Ectodermal cell (in vitro differentiated cells): Measurements from ENCODE around the gene STARD4.

Source experiments
- H3K27ac ChIP-seq: 2 replicates; pipeline ENCODE4 v1.7.0; 2013; ENCODE audit warnings: mild to moderate bottlenecking, low read depth, low read length; ENCODE audit not compliant: insufficient read depth, poor library complexity, severe bottlenecking
- H3K27me3 ChIP-seq: 2 replicates; pipeline ENCODE4 v1.7.0; 2013; ENCODE audit warnings: mild to moderate bottlenecking, low read length; ENCODE audit not compliant: insufficient read depth, control insufficient read depth, poor library complexity, severe bottlenecking
- H3K36me3 ChIP-seq: one replicate; pipeline ENCODE4 v1.7.0; 2013; ENCODE audit warnings: low read length; ENCODE audit not compliant: control insufficient read depth, insufficient read depth
- H3K4me1 ChIP-seq: one replicate; pipeline ENCODE4 v1.7.0; 2013; ENCODE audit warnings: low read length; ENCODE audit not compliant: control insufficient read depth, insufficient read depth
- H3K4me3 ChIP-seq: 2 replicates; pipeline ENCODE4 v1.7.0; 2013; ENCODE audit warnings: low read depth, low read length, control low read depth; ENCODE audit not compliant: insufficient read depth
- H3K9me3 ChIP-seq: 2 replicates; pipeline ENCODE4 v1.7.0; 2013; ENCODE audit warnings: mild to moderate bottlenecking, low read length, moderate library complexity; ENCODE audit not compliant: control insufficient read depth
- WGBS, 2 experiments: methylation state at CpG; one replicate each; pipeline ENCODE4 v1.1.7; 2013; ENCODE audit warnings: missing lambda C conversion rate in 2 of 2; 5-methylcytosine and 5-hydroxymethylcytosine counted together

Gene STARD4

DNA sequence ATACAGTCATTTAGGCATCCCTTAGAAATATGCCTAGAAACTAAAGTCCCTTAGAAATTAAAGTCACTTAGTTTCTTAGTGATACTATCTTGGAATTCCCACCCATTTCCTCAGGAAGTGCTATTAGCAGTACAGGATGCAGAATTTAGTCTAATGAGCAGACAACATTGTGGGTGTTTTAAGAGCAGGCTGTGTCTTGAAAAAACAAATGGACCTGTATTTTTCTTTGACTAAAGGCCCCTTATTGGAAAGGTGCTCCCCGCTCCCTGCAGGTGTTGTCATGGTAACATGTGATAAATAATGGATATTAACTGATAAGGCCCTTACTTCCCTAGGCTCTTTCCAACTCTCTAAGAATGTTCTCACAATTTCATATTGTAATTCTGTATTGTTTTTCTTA is 38.8 kb upstream of the STARD4 start:
- no peak overlapping the region for H3K4me3 ChIP-seq
- H3K27ac ChIP-seq: no peak overlapping the region

DNA sequence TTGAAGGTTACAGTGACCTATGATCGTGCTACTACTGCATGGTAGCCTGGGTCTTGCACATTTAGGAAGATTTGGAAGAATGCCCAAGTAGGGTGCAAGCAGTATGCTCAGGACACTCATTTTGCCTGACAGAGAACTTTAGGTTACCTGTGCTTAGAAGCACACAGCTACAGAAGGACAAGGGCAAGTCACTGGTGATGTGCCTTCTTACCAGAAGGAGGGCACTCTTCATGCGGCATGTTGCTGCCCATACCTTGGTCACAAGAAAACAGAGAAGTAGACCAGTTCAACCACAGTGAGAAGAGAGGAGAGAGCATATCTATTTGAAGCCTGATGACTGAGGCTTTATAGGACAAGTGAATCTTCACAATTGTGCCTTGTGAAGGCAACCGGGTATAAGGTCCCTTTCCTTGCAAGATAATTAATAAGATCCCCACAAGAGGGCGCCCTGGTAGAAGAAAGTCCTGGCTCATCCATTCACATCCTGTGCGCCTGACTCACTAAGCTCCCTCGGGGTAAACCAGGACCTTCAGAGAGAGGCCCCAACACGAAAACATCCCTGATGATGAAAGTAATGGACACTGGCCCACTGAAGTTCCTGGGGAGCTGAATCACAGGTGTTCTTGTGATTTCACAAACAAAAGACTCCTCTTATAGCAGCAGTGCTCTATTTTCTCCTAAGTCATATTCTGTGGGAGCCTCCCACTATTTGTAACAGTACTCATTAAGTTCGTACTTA is 38.1 kb upstream of the STARD4 start:
- Histone ChIP-seq H3K27me3 (no peaks in the 10 kb centered on the region), H3K9me3 (no peaks in the 10 kb centered on the region), H3K4me3 (no peak overlapping the region), H3K36me3 (no peaks in the 10 kb centered on the region), H3K4me1 (peaks cover 20% of the 10 kb centered on the region), H3K27ac (no peak overlapping the region)
- 40% methylated on average over 8 of the region's 8 CpGs for WGBS, 2 experiments

More for the DNA sequence above, 38.8 kb upstream of the STARD4 start:
- Histone ChIP-seq H3K9me3 (no peaks in the 10 kb centered on the region), H3K27me3 (no peaks in the 10 kb centered on the region), H3K4me1 (peaks cover 20% of the 10 kb centered on the region), H3K36me3 (no peaks in the 10 kb centered on the region)
- 85% methylated on average over 1 of the region's 1 CpG; no CpG with 5 or more reads in 1 of the 2 experiments for WGBS, 2 experiments

DNA sequence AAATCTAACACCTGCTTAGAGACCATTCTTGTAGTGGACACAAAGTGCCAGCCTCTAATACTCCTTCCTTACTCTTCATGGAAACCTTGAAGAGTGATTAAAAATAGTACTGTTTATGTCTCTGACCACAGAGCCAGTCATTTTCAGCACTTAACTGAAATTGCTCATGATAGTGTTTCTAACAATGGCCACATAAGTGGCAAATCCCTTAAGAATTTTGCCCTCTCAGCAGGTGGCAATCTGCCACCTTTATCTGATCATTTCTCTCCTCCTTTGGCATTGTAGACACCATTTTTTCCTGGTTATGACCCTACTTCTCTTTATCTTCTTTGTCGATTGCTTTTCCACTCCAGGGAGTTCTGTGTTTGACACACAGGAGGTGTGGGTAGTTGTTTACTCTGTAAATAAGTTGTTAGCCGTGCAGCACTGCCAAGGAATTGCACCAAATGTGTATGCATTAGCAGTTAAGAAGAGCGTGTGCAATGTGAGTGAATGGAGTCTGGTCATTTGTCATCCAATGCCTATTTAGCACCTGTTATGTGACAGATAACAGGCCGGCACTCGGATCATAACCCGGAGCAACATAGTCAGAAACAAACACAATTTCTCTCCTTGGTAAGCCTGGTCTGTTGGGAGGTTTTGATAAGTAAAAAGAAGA is 36.8 kb upstream of the STARD4 start:
- H3K27me3 ChIP-seq: no peaks in the 10 kb centered on the region
- no peaks in the 10 kb centered on the region for H3K9me3 ChIP-seq
- no peak overlapping the region for H3K27ac ChIP-seq
- H3K36me3 ChIP-seq: no peaks in the 10 kb centered on the region
- peaks cover 20% of the 10 kb centered on the region for H3K4me1 ChIP-seq
- 90 to 91% methylated on average over 5 to 6 of the region's 6 CpGs for WGBS, 2 experiments
- H3K4me3 ChIP-seq: no peak overlapping the region

DNA sequence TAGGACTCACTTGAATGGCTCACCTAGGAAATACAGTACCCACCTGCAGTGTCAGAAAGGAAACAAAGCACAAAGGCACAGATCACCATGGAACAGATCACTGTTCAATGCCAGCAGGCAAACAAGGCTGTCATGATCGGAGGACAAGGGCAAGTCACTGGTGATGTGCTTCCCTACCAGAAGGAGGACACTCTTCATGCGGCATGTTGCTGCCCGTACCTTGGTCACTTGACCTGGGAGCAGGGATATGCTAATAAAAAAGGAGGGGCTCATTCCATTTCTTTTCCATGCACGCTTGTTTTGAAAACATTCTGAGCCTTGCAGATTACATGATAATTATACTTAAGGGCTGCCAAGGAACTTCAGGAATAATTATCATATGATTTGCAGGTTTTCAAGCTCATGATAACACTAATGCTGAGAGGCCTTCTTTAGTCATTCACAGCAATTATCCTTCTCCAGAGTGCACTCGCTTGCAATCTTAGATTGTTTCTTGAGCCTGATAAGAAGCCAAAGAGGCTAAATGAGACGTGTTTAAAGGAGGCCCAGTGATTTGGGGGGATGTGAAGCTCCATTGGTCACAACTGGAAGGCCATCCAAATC is 36.1 kb upstream of the STARD4 start:
- 88 to 92% methylated on average over 6 of the region's 6 CpGs for WGBS, 2 experiments
- Histone ChIP-seq H3K27ac (no peak overlapping the region), H3K36me3 (no peaks in the 10 kb centered on the region)

DNA sequence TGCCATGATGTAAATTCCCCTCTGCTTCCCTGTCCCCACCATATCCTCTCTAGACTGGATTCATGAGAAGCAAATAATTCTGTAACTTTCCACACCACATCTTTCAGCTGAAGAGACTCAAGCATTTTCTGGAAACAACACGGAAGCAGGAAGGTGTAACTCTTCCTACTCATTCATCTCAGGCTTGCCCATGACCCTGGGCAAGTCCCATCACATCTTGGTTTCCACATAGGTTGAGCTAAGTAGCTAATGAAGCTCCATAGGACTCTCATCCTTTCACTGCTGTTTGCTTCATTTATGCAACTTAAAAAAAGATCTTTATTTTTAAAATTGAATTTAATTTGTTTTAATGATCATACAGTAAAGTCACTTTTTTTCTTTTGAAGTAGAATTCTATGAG is 32.7 kb upstream of the STARD4 start:
- no peak overlapping the region for H3K27ac ChIP-seq

More for the DNA sequence above, 36.1 kb upstream of the STARD4 start:
- no peaks in the 10 kb centered on the region for H3K27me3 ChIP-seq
- H3K9me3 ChIP-seq: no peaks in the 10 kb centered on the region
- H3K4me1 ChIP-seq: peaks cover 20% of the 10 kb centered on the region
- no peak overlapping the region for H3K4me3 ChIP-seq

DNA sequence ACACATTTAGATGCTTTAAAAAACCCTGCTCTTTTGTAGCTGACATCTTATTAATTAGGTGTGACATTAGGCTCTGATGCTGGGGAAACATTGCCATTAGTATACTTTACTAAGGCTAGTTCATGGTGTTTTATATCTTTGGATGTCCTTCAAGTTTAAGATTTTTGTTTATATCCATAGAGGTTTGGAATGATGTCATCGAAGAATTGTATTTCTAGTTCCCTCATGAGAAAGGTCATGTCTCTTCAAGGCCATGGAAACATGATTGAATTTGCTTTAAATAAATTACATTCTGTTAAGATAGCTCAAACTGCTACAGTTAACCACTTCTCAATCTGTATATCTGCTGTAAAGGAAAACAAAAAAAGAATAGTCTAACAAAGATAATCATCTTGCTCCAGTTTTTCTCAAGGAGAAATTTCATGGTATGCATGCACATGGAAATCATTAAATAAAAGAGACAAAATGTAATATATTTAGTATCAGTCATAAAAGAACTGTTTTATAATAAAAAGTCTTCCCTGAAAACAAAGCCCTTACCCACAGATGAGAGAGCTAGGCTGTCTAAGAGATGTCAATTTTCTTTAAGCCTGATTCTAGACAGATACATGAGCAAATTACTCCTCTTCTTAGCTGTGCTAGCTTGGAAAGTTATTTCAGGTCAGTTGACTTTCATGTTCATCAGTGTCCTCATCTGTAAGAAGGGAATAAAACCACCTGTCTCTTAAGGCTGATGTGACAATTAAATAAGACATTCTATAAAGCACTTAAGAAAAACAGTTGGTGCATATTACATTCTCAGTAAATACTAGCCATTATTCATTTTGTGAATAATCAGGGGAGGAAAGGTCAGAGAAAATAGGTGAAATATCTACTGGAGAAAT is 25.0 kb upstream of the STARD4 start:
- 100% methylated on average over 1 of the region's 1 CpG; no CpG with 5 or more reads in 1 of the 2 experiments for WGBS, 2 experiments
- Histone ChIP-seq H3K4me3 (no peak overlapping the region), H3K27ac (no peak overlapping the region)

More for the DNA sequence above, 32.7 kb upstream of the STARD4 start:
- Histone ChIP-seq H3K27me3 (no peaks in the 10 kb centered on the region), H3K9me3 (no peaks in the 10 kb centered on the region), H3K4me3 (no peak overlapping the region), H3K36me3 (no peaks in the 10 kb centered on the region), H3K4me1 (no peaks in the 10 kb centered on the region)
- WGBS, 2 experiments: 85% methylated on average over 1 of the region's 1 CpG

DNA sequence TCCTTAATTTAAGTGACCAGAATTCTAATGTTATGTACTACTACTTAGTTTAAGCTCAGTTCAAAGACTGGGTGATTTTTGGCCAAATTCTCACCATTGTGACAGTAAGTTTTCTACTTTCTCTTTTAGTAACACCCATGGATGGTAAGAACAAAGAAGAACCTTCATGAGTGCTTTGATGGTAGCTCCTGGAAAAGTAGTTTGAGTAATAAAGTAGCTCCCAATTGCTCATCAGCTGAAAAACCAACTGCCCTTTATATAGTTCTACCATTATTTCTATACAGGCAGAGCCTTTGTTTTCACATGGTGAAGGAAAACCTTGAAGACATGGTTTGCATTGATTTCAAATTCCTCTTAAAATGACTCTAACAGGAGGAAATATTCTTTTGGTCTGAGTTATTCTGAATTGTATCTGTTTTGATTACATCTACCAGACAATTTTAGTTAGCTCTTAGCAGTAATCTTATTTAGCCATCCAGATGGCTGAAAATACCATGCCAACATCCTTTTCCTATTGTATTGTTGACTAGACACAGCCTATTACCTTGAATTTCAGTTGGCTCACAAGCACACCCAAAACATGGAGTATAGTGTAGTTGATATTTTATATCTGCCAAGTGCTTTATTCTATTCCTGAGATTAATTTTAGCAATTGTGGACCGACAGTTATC is 23.7 kb upstream of the STARD4 start:
- H3K4me1 ChIP-seq: peaks cover 4% of the 10 kb centered on the region
- H3K4me3 ChIP-seq: no peak overlapping the region
- H3K27me3 ChIP-seq: no peaks in the 10 kb centered on the region
- H3K9me3 ChIP-seq: no peaks in the 10 kb centered on the region
- WGBS, 2 experiments: 73 to 75% methylated on average over 1 of the region's 1 CpG
- H3K36me3 ChIP-seq: no peaks in the 10 kb centered on the region
- H3K27ac ChIP-seq: no peak overlapping the region

More for the DNA sequence above, 25.0 kb upstream of the STARD4 start:
- H3K27me3 ChIP-seq: no peaks in the 10 kb centered on the region
- no peaks in the 10 kb centered on the region for H3K9me3 ChIP-seq
- H3K4me1 ChIP-seq: peaks cover 3% of the 10 kb centered on the region
- no peaks in the 10 kb centered on the region for H3K36me3 ChIP-seq

DNA sequence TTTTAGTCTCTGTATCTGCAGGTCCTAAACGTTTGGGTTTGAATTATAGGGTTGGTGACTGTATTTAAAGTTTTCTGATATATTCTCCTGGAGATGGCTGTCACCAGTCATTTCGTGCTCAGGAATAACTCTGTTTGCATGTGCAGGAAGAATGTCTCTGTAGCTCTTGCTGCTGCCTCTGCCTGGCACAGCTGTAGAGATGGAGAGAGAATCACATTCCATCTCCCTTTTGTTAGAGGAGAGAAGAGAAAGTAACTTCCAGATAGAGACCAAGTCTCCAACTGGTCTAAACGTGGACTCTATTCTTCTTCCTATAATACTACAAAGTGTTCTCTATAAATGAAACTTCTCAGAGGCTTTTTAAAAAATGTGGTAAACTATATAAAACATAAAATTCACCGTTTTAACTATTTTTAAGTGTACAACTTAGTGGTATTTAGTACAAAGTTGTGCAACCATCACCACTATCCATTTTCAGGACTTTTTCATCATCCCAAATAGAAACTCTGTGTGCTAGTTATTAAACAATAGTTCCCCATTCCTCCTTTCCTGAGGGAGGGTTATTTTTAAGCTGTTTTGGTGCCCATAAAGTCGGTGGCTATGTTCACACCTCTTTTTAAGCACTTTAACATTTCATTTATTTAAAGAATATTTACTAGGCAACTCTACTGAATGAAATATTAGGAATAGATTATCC is 20.7 kb upstream of the STARD4 start:
- Histone ChIP-seq H3K27me3 (no peaks in the 10 kb centered on the region), H3K27ac (no peak overlapping the region), H3K36me3 (no peaks in the 10 kb centered on the region), H3K4me3 (no peak overlapping the region), H3K4me1 (peaks cover 4% of the 10 kb centered on the region), H3K9me3 (no peaks in the 10 kb centered on the region)
- WGBS, 2 experiments: 77 to 86% methylated on average over 2 of the region's 5 CpGs

DNA sequence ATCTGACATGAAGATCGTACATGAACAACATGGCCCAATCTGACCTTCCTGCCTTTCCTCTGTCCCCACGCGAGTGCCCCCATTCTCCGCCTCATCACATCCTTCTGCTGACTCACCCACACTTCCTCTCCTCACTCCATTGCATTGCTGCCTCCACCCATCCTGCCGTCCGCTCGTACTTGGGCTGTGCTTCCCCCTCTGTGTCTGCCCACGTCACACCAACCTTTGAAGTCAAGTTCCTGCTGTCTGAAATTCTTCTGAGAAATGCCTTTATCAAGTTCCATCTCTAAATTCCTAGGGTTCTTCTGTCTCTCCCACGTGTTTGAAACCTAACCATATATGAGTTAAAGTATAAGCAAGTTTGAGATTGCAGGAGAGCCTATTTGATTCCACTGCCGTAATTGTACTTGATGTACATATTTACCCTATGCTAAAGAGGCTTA is 18.0 kb upstream of the STARD4 start:
- no peaks in the 10 kb centered on the region for H3K36me3 ChIP-seq
- H3K4me3 ChIP-seq: no peak overlapping the region
- H3K9me3 ChIP-seq: no peaks in the 10 kb centered on the region
- H3K27me3 ChIP-seq: no peaks in the 10 kb centered on the region
- 85 to 87% methylated on average over 9 to 10 of the region's 10 CpGs for WGBS, 2 experiments
- H3K27ac ChIP-seq: no peak overlapping the region
- peaks cover 4% of the 10 kb centered on the region for H3K4me1 ChIP-seq
